A673 (cell line): ENCODE data around the gene ABHD4. TPM values are rescaled to one million over a fixed set of nuclear protein-coding genes. Genes with fewer than 3 reads are reported as not detected.

Source experiments
- BruUV-seq: library from RNA; stranded (reverse); fragments of 400-500 nt; replicated peaks from 2 replicates; lab custom pipeline; 2021; lab: Mats Ljungman, UMichigan
- CTCF ChIA-PET: fragments of 300-600 bp; sonication (Branson Sonifier 250); formaldehyde crosslinking; loops from one replicate; lab custom pipeline; 2022; ENCODE audit warnings: antibody characterized with exemption; lab: Charles Lee
- POLR2A ChIA-PET: fragments of 300-600 bp; sonication (Branson Sonifier 250); formaldehyde crosslinking; loops from one replicate; lab custom pipeline; 2022; ENCODE audit warnings: antibody characterized with exemption; ENCODE audit not compliant: low non-redundant PET; lab: Charles Lee
- DNase-seq: peaks from one replicate; pipeline ENCODE4 v3.0.0-alpha.2; 2015; ENCODE audit warnings: low spot score
- H3K27ac ChIP-seq: fragments of 200-600 bp; sonication (generic); 2 replicates; pipeline ENCODE4 v1.5.1; 2016; ENCODE audit warnings: mixed run types, low read depth, mild to moderate bottlenecking, mixed read lengths, antibody characterized with exemption, low read length; ENCODE audit not compliant: poor library complexity, severe bottlenecking
- H3K27me3 ChIP-seq: fragments of 200-600 bp; sonication (generic); replicated peaks from 2 replicates; pipeline ENCODE4 v1.6.1; 2017; ENCODE audit warnings: mixed run types, low read depth, mild to moderate bottlenecking, mixed read lengths, antibody characterized with exemption, low read length; ENCODE audit not compliant: insufficient read depth, poor library complexity
- H3K36me3 ChIP-seq: fragments of 200-600 bp; sonication (generic); 2 replicates; pipeline ENCODE4 v1.6.1; 2016; ENCODE audit warnings: mixed run types, mild to moderate bottlenecking, mixed read lengths, antibody characterized with exemption, low read length; ENCODE audit not compliant: insufficient read depth, poor library complexity, severe bottlenecking
- H3K4me1 ChIP-seq: fragments of 200-600 bp; sonication (generic); 2 replicates; pipeline ENCODE4 v1.6.1; 2017; ENCODE audit warnings: mixed run types, mild to moderate bottlenecking, mixed read lengths, antibody characterized with exemption, low read length; ENCODE audit not compliant: insufficient read depth, poor library complexity, severe bottlenecking
- H3K4me3 ChIP-seq: fragments of 200-600 bp; sonication (generic); 2 replicates; pipeline ENCODE4 v1.5.1; 2016; ENCODE audit warnings: low read depth, mixed run types, mild to moderate bottlenecking, mixed read lengths, low read length; ENCODE audit not compliant: poor library complexity, severe bottlenecking
- H3K9me3 ChIP-seq: fragments of 200-600 bp; sonication (generic); 2 replicates; pipeline ENCODE4 v1.6.1; 2016; ENCODE audit warnings: mixed run types, low read depth, mild to moderate bottlenecking, mixed read lengths, antibody characterized with exemption, low read length; ENCODE audit not compliant: poor library complexity, severe bottlenecking
- EZH2 ChIP-seq: fragments of 200-600 bp; sonication (generic); IDR thresholded peaks from 2 replicates; pipeline ENCODE4 v1.6.1; 2017; ENCODE audit warnings: borderline replicate concordance, low read depth, mild to moderate bottlenecking, mixed read lengths, antibody characterized with exemption, low read length; ENCODE audit not compliant: poor library complexity, severe bottlenecking
- intact Hi-C: fragments of 100-400 bp; cut with micrococcal nuclease; formaldehyde crosslinking; loops from one replicate; pipeline ENCODE4 v1.10.0; 2022; ENCODE audit not compliant: unreplicated experiment
- total RNA-seq: library from RNA; stranded (reverse); gene quantifications from 2 replicates; pipeline ENCODE4 v1.2.3, GENCODE V29; 2021
- TF ChIP-seq, protein P1 (sequence below): fragments of 300-800, 200-600 bp; sonication (generic); conservative IDR thresholded peaks from 2 replicates; pipeline ENCODE4 v1.5.1; 2017; ENCODE audit warnings: low read depth, mild to moderate bottlenecking, antibody characterized with exemption, low read length, moderate library complexity, mixed read lengths

Gene ABHD4
- total RNA-seq, 1 experiment from 2014 or later, result 36.6 TPM

DNA sequence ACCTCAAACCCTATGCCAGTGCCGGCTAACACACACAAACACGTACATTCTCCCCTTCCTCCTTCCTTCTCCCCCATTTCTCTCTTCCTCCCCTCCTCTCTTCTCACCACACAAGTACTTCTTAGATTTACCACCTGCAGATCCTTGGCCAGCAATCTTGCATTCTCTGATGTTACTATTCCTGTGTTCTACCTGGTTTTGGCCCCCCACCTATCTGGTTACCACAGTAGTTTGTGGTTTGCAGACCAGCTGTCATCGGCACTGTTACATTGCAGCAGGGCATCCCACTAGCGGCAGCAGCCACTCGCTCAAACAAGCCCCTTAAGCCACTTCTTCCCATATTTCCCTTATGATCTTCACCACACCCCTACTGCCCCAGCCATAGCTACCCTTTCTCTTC is 3.9 kb downstream of the ABHD4 start:
- Histone ChIP-seq H3K4me1 (peaks cover 6% of the 10 kb centered on the region), H3K4me3 (no peak overlapping the region), H3K27ac (no peak overlapping the region), H3K9me3 (no peaks in the 10 kb centered on the region), H3K27me3 (no peaks in the 10 kb centered on the region), H3K36me3 (peaks cover 39% of the 10 kb centered on the region)
- no TSS peak for BruUV-seq
- no peak for DNase-seq
- TF ChIP-seq EZH2, result no peak
- TF ChIP-seq, protein P1, sequence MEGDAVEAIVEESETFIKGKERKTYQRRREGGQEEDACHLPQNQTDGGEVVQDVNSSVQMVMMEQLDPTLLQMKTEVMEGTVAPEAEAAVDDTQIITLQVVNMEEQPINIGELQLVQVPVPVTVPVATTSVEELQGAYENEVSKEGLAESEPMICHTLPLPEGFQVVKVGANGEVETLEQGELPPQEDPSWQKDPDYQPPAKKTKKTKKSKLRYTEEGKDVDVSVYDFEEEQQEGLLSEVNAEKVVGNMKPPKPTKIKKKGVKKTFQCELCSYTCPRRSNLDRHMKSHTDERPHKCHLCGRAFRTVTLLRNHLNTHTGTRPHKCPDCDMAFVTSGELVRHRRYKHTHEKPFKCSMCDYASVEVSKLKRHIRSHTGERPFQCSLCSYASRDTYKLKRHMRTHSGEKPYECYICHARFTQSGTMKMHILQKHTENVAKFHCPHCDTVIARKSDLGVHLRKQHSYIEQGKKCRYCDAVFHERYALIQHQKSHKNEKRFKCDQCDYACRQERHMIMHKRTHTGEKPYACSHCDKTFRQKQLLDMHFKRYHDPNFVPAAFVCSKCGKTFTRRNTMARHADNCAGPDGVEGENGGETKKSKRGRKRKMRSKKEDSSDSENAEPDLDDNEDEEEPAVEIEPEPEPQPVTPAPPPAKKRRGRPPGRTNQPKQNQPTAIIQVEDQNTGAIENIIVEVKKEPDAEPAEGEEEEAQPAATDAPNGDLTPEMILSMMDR, result no peak
- intact Hi-C loops, result no loop called here
- ChIA-PET POLR2A (interaction anchor here (0.7 kb wide), 1 partner anchor 45 kb away, joined by 4 read pairs; no protein-coding TSS in a partner anchor), CTCF (interaction anchor here (1.1 kb wide), 1 partner anchor 252 kb away, joined by 3 read pairs; no protein-coding TSS in a partner anchor)

DNA sequence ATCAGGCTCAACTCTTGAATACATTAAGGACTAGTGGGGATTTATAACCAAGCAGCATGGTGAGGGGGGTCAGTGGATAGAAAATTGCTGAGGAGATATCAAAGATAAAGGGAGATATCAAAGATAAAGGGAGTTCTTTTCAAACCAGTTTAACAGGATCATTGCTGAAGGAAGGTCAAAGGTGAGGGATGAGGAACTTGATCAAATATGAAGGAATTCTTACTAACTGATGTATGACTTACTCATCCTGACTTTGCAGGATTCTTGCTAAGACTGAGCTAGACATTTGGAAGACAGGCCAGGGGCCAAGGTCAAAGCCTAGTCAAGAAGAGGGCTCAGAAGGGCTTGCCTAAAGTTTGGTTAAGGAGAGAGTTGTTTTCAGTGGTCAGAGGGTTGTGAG is 4.8 kb downstream of the ABHD4 start:
- no peak overlapping the region for H3K27ac ChIP-seq
- peaks cover 6% of the 10 kb centered on the region for H3K4me1 ChIP-seq
- DNase-seq, result no peak
- H3K36me3 ChIP-seq, result peaks cover 44% of the 10 kb centered on the region
- no TSS peak for BruUV-seq
- no peak overlapping the region for H3K4me3 ChIP-seq
- ChIA-PET CTCF (no interaction called here), POLR2A (no interaction called here)
- no peak for TF ChIP-seq EZH2
- TF ChIP-seq, protein P1, result no peak
- intact Hi-C loops, result no loop called here
- no peaks in the 10 kb centered on the region for H3K27me3 ChIP-seq
- H3K9me3 ChIP-seq, result no peaks in the 10 kb centered on the region

DNA sequence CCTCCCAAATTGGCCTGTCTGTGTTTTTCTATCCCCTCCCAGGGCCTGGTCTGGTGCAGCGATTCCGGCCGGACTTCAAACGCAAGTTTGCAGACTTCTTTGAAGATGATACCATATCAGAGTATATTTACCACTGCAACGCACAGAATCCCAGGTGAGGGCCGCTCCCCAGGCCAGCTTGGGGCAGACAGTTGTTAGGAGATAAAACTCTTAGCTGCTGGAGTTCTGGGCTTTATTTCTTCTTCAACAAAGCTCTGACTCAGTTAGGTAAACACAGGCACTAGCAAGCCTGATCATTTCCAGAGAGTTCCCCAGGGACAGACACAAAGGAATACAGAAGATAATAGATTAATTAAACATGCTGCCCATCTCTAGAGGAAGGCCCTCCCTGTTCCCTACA is 8.3 kb downstream of the ABHD4 start:
- peaks cover 60% of the 10 kb centered on the region for H3K36me3 ChIP-seq
- no peak overlapping the region for H3K27ac ChIP-seq
- BruUV-seq, result no TSS peak
- H3K4me1 ChIP-seq, result no peaks in the 10 kb centered on the region
- H3K4me3 ChIP-seq, result no peak overlapping the region
- ChIA-PET CTCF (no interaction called here), POLR2A (no interaction called here)
- H3K27me3 ChIP-seq, result no peaks in the 10 kb centered on the region
- no peaks in the 10 kb centered on the region for H3K9me3 ChIP-seq
- TF ChIP-seq, protein P1, result no peak
- TF ChIP-seq EZH2, result no peak
- no peak for DNase-seq
- intact Hi-C loops, result no loop called here
